HK-2 (cell line): ENCODE results near the gene CATSPERD.
"Not testable (repeated sequence)": the region's sequence is repeated elsewhere in the genome, so short reads cannot be mapped to it uniquely, and the experiment has no call there.

Source experiments
- DNase-seq: peaks from one replicate; pipeline ENCODE4 v3.0.0-alpha.2; 2018; ENCODE audit not compliant: unreplicated experiment

CATSPERD gene

GRCh38 chr19:5697022-5697889 is 23.2 kb upstream of the CATSPERD start:
- no peak for DNase-seq

- DNase-seq, result no peak
Measured at GRCh38 chr19:5697890-5698634, 22.4 kb upstream of the CATSPERD start.

- no peak for DNase-seq
Measured at GRCh38 chr19:5698635-5699422, 21.6 kb upstream of the CATSPERD start.

- DNase-seq, result no peak
Measured at GRCh38 chr19:5700455-5701092, 19.9 kb upstream of the CATSPERD start.

- not testable (repeated sequence) for DNase-seq
Measured at GRCh38 chr19:5702053-5702410, 18.4 kb upstream of the CATSPERD start.

- DNase-seq, result no peak
Measured at GRCh38 chr19:5703819-5704818, 16.3 kb upstream of the CATSPERD start.

- DNase-seq, result no peak
Measured at GRCh38 chr19:5705552-5705951, 14.9 kb upstream of the CATSPERD start.

GRCh38 chr19:5706876-5707573 is 13.4 kb upstream of the CATSPERD start:
- DNase-seq, result no peak

GRCh38 chr19:5707576-5708575 is 12.6 kb upstream of the CATSPERD start:
- no peak for DNase-seq

- no peak for DNase-seq
Measured at GRCh38 chr19:5711025-5711424, 9.4 kb upstream of the CATSPERD start.

GRCh38 chr19:5711713-5712161 is 8.7 kb upstream of the CATSPERD start:
- no peak for DNase-seq

GRCh38 chr19:5713228-5713627 is 7.2 kb upstream of the CATSPERD start:
- DNase-seq, result no peak

- DNase-seq, result no peak
Measured at GRCh38 chr19:5714816-5715215, 5.6 kb upstream of the CATSPERD start.

- no peak for DNase-seq
Measured at GRCh38 chr19:5717215-5717935, 3.1 kb upstream of the CATSPERD start.

GRCh38 chr19:5718037-5718578 is 2.3 kb upstream of the CATSPERD start:
- peak; percentile 56 for DNase-seq

- peak; percentile 62 for DNase-seq
Measured at GRCh38 chr19:5718579-5719273, 1.7 kb upstream of the CATSPERD start.
